Prostate gland (tissue), 1 donor: ENCODE results near the gene EVI5.

ENCODE experiments used
- POLR2A ChIP-seq: fragments of 450-650 bp; IDR thresholded peaks from one replicate; pipeline ENCODE4 v1.6.1; 2016; ENCODE audit warnings: antibody characterized with exemption, mild to moderate bottlenecking
- POLR2AphosphoS5 ChIP-seq: sonication (generic); formaldehyde crosslinking; IDR thresholded peaks from one replicate; pipeline ENCODE4 v1.6.1; 2017; ENCODE audit warnings: antibody characterized with exemption

GRCh38 chr1:92690212-92690906, 94.5 kb downstream of the EVI5 start:
- no peak for TF ChIP-seq POLR2A
- no peak for TF ChIP-seq POLR2AphosphoS5
